Subcutaneous adipose tissue (tissue), 4 donors: ENCODE measurements around the gene LIMCH1. TPM values are rescaled to one million over a fixed set of nuclear protein-coding genes. Genes with fewer than 3 reads are reported as not detected.

ENCODE experiments used
- CTCF ChIP-seq: fragments of 450-650 bp; IDR thresholded peaks from one replicate; pipeline ENCODE4 v1.5.1; 2016; ENCODE audit warnings: low read depth, mild to moderate bottlenecking, control low read depth, antibody characterized with exemption, moderate library complexity
- total RNA-seq, 4 donors: library from RNA; depleted of rRNA; stranded (reverse); fragments of >200 nt; gene quantifications; one replicate each; pipeline ENCODE4 v1.1.0, GENCODE V29; 2016

The LIMCH1 gene
- total RNA-seq, 4 donors from 2014 or later: 25.8 to 47.8 (median 34.6) TPM

GRCh38 chr4:41647383-41647782, 109.4 kb downstream of the LIMCH1 start:
- no peak for TF ChIP-seq CTCF

GRCh38 chr4:41652971-41653370, 115.0 kb downstream of the LIMCH1 start:
- no peak for TF ChIP-seq CTCF

- no peak for TF ChIP-seq CTCF
These were observed 115.6 kb downstream of the LIMCH1 start for GRCh38 chr4:41653523-41653922.

- no peak for TF ChIP-seq CTCF
These were observed 117.2 kb downstream of the LIMCH1 start for GRCh38 chr4:41655177-41655576.

- no peak for TF ChIP-seq CTCF
These were observed 118.1 kb downstream of the LIMCH1 start for GRCh38 chr4:41656106-41656505.

- TF ChIP-seq CTCF: no peak
These were observed 118.9 kb downstream of the LIMCH1 start for GRCh38 chr4:41656572-41657520.

GRCh38 chr4:41657561-41657960, 119.6 kb downstream of the LIMCH1 start:
- no peak for TF ChIP-seq CTCF
